ENCODE measurements around the gene KCNQ5.

KCNQ5 gene

GRCh38 chr6:72748759-72749158 is 126.9 kb downstream of the KCNQ5 start:
- peak; percentile 97 for DNase-seq

GRCh38 chr6:72755752-72756151 is 133.9 kb downstream of the KCNQ5 start:
- no peak for DNase-seq

- DNase-seq = no peak
Measured at GRCh38 chr6:72757048-72757447, 135.2 kb downstream of the KCNQ5 start.

- no peak for DNase-seq
Measured at GRCh38 chr6:72757926-72758325, 136.1 kb downstream of the KCNQ5 start.

- DNase-seq = no peak
Measured at GRCh38 chr6:72758901-72759300, 137.0 kb downstream of the KCNQ5 start.

- DNase-seq = peak; percentile 62
Measured at GRCh38 chr6:72760114-72760793, 138.4 kb downstream of the KCNQ5 start.

GRCh38 chr6:72761761-72762160 is 139.9 kb downstream of the KCNQ5 start:
- no peak for DNase-seq

- DNase-seq = no peak
Measured at GRCh38 chr6:72769459-72770125, 147.7 kb downstream of the KCNQ5 start.

- no peak for DNase-seq
Measured at GRCh38 chr6:72770959-72771358, 149.1 kb downstream of the KCNQ5 start.

GRCh38 chr6:72776456-72776855 is 154.6 kb downstream of the KCNQ5 start:
- no peak for DNase-seq

GRCh38 chr6:72781624-72782023 is 159.8 kb downstream of the KCNQ5 start:
- DNase-seq = no peak

- DNase-seq = no peak
Measured at GRCh38 chr6:72783035-72783434, 161.2 kb downstream of the KCNQ5 start.

- DNase-seq = peak; percentile 55
Measured at GRCh38 chr6:72783666-72784065, 161.8 kb downstream of the KCNQ5 start.

- DNase-seq = peak; percentile 69
Measured at GRCh38 chr6:72784071-72784470, 162.2 kb downstream of the KCNQ5 start.

- DNase-seq = peak; percentile 88
Measured at GRCh38 chr6:72784581-72784980, 162.7 kb downstream of the KCNQ5 start.

GRCh38 chr6:72787391-72788031 is 165.6 kb downstream of the KCNQ5 start:
- peak; percentile 75 for DNase-seq

- DNase-seq = peak; percentile 65
Measured at GRCh38 chr6:72788188-72788587, 166.3 kb downstream of the KCNQ5 start.

- DNase-seq = no peak
Measured at GRCh38 chr6:72789145-72789544, 167.3 kb downstream of the KCNQ5 start.

GRCh38 chr6:72792692-72793091 is 170.8 kb downstream of the KCNQ5 start:
- DNase-seq = peak; percentile 56

GRCh38 chr6:72793641-72794395 is 172.0 kb downstream of the KCNQ5 start:
- DNase-seq = no peak

GRCh38 chr6:72798196-72798595 is 176.3 kb downstream of the KCNQ5 start:
- peak; percentile 47 for DNase-seq

GRCh38 chr6:72809746-72810379 is 188.0 kb downstream of the KCNQ5 start:
- DNase-seq = no peak

Data from fibroblast of skin of back (primary cell).